ENCODE data around the gene TANGO2.

DNA sequence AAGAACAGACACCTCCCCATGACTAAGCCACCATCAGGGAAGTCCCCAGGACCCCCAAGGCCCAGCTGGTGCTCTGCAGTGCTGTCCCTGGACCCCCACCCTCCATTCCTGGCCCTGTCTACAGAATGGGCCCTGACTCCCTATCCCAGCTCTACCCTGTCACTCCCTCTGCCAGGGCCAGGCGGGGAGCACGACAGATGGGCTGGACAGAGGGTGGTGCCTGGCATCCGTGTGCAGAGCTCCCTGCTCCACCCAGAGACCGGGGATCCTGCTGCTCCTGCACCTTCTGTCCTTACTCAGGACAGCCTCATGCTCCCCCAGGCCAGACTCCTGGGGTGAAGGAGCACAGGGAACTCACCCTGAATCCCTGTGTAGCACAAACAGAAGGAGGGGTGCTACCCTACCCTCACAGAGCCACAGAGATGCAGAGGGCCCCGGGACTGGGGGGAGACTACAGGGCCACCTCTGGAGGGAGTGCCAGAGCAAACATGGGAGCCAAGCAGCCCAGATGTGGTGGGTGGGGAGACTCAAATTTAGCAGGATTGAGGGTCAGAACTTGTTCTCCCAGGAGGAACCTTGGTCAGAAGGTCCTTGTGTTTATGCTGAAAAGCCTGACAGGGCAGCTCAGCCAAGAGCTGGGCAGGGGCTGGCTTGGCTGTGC is 6.3 kb upstream of the TANGO2 start:
- no peak for TF ChIP-seq POLR2A (IDR thresholded peaks at IDR 0.05)
- TF ChIP-seq, protein P1, sequence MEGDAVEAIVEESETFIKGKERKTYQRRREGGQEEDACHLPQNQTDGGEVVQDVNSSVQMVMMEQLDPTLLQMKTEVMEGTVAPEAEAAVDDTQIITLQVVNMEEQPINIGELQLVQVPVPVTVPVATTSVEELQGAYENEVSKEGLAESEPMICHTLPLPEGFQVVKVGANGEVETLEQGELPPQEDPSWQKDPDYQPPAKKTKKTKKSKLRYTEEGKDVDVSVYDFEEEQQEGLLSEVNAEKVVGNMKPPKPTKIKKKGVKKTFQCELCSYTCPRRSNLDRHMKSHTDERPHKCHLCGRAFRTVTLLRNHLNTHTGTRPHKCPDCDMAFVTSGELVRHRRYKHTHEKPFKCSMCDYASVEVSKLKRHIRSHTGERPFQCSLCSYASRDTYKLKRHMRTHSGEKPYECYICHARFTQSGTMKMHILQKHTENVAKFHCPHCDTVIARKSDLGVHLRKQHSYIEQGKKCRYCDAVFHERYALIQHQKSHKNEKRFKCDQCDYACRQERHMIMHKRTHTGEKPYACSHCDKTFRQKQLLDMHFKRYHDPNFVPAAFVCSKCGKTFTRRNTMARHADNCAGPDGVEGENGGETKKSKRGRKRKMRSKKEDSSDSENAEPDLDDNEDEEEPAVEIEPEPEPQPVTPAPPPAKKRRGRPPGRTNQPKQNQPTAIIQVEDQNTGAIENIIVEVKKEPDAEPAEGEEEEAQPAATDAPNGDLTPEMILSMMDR (IDR thresholded peaks at IDR 0.05) = no peak
